ENCODE data around the gene LRRC1.

The LRRC1 gene

DNA sequence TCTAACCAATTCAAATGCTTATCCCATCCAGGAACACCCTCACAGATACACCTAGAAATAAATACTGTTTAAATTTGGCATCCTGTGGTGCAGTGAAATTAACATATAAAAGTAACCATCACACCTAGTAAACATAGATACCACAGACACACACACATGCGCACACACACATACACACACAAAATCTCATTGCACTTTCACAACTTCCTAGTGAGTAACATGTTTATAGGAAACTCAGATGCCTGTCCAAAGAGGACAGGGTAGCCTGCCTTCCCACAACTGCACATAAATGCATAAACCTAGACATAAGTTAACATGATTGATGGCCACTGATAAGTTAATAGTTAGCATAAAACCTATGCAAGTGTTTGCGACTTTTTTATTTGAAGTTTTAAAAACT lies 56.8 kb downstream of the LRRC1 start:
- no peak for DNase-seq

GRCh38 chr6:53852805-53853204 lies 58.0 kb downstream of the LRRC1 start:
- no peak for DNase-seq

GRCh38 chr6:53854843-53855567 lies 60.2 kb downstream of the LRRC1 start:
- no peak for DNase-seq

DNA sequence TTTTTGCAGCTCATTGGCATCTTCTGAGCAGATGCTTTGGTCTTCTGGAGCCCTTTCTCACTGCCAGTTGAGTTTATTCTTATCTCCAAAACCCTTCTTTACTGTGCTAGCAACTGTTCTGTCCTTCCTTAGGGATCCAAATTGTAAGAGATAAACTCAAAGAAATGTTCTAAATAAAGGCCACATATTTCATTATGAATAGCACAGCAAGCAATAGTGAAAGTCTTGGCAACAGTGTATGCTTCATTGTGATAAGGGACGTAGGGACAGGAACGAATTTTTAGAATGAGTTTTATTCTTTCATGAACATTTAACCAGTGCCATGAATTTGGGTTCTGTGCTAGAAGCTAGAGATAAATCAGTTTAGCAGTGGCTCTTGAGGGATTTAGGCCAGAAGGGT lies 61.1 kb downstream of the LRRC1 start:
- no peak for DNase-seq

- DNase-seq, result no peak
These were observed 62.7 kb downstream of the LRRC1 start for GRCh38 chr6:53857318-53858094.

DNA sequence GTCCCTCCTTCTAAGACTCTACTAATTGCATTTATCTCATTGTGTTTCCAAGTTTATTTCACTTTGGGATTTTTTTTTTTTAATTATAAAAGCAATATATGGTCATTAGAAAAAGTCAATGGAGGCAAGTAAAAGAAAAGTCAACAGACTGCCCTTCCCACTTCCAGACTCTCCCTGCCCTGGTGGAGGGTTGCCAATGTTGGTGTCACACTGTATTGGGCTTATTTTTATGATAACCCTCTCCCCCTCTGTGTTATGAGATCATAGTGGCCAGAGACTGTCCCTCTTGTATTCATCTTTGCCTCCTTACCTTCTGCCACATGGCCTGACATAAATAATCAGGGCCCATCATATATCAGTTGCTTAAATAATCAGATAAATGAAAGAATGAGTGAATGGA lies 63.4 kb downstream of the LRRC1 start:
- DNase-seq, result no peak

DNA sequence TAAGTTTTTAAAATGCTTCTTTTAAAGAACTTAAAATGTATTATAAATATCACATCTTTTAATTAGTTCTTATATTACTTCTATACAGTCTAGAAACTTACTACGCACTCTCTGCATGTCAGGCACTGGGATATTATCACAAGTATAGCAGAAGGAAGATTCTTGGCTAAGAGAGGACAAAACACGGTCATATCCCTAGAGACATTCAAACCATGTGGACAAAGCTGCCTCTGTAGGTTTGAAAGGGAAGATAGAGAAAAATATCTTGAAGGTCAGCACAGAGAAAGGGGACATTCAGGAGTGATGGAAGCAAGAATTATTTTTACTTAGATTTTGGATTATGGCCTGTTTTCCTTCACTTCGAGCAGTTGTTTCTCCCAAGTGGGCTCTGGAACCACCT lies 64.1 kb downstream of the LRRC1 start:
- no peak for DNase-seq

DNA sequence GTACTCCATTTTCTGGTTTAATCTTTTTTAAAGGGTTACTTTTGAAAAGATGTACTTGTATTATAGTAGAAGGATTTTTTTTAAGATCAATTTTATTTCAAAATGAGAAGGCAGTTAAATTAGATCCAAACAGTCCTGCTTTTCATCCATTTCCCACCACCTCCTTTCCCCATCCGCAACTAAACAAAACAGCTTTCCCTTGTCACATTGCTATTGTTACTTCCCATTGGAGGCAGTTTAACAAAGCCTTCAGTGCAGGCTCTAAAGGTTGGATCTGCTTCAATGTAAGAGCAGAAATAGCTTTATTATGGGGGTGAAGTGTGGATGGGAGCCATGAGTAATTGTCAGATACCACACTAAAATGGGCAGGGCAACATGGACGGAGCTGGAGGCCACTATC lies 65.7 kb downstream of the LRRC1 start:
- DNase-seq, result no peak

GRCh38 chr6:53861518-53861917 lies 66.7 kb downstream of the LRRC1 start:
- no peak for DNase-seq

DNA sequence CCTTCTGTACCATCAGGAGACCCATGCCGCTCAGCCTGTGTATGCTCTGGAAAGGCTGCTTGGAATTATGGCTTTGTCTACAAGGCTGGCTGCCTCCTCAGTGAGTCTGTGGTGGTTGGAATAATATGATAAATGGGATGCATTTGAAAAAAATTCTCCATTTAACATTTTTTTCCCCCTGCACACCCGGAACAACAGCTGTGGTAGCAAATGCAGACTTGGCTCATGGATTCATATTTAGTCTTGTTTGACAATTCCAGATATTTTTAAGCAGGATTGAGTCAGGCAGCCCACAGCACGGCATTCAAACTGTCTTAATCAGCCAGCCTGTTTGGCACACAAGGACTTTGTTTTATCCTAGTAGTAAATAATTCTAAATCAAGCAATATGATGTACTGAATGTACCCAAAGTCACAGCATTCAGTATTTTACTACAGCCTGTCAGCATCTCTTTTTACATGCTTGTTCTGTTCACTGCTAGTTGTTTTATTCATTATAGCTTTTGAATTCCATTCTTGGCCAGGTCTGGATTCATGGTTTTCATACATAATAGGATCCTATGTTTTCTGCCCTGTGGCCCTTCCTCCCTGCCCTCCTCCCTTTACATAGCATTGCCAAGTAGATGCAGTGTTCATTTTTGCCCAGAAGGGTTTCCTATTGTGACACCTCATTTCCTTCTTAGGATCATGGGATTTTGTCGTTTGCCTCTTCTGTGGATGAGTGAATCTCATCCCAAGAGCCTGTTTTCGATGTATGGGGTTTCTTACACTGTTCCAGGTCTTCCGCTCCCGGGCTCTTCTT lies 68.1 kb downstream of the LRRC1 start:
- DNase-seq, result no peak

DNA sequence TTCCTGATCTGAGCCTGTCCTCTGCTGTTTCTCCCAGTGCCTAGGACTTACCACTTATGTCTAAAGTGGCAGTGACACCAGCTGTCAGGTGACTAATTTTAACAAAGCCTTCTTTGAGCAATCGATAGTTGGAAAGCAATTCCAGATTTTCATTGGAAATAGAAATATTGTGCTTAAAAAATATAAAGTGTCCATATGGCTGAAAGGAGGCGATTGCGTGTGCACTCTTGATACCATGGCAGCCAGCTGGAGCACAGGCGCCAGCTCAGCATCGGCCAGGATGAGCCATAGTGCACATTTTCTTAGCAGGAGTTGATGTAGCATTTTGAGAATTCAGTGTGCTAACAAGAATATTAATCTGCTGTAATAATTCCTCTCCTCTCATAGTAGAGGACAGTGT lies 70.0 kb downstream of the LRRC1 start:
- DNase-seq, result no peak

GRCh38 chr6:53866226-53866625 lies 71.4 kb downstream of the LRRC1 start:
- DNase-seq, result no peak

DNA sequence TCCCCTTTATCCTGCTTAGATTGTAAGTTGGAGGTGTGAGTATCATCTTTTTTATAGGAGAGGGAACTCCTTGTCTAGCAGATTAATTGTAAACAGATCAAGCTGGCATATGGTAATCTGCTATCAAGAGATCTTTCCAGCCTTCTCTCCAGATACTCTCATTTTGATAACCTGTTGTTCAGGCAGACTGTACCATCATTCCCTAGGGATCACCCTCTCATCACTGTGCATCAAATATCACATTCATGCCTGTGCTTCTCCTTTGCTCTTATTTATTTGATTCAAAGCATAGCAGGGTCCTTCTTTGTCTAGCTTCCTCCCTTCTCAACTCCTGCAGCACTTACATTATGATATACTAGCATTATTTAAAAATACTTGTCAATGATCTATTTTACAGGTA lies 73.8 kb downstream of the LRRC1 start:
- DNase-seq, result no peak

- DNase-seq, result no peak
These were observed 75.2 kb downstream of the LRRC1 start for GRCh38 chr6:53869964-53870363.

DNA sequence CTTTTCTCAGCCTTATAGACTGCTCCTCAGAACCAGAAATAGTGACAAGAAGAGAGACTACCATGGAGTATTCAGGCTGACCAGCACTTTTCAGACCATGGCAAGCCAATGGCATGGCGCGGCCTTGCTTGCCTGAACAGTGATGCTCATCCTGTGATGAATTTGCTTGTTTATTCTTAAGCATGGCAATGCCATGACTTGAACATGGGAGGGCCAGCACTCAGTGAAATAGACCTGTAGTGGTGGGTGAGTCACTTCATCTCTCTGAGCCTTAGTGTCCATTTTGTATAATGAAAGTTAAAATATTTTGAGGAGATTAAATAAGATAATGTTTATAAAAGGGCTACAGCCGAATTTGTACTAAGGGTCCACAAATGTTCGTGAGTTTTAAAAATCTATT lies 79.1 kb downstream of the LRRC1 start:
- no peak for DNase-seq

DNA sequence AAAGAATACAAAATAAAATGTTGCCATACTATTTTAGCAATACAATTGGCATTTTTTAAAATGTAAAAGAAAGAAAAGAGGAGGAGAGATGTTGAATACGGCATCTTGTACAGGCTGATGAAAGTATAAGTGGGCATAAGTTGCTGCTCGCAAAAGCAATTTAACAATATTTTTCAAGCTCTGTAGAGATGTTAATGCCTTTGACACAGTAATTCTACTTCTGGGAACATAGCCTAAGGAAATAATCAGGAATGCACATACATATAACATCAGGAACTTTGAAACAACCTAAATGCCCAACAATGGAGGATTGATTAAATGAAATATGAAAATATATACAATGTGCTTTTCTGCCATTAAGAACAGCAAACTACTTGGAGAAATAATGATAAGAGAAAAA lies 80.2 kb downstream of the LRRC1 start:
- no peak for DNase-seq

DNA sequence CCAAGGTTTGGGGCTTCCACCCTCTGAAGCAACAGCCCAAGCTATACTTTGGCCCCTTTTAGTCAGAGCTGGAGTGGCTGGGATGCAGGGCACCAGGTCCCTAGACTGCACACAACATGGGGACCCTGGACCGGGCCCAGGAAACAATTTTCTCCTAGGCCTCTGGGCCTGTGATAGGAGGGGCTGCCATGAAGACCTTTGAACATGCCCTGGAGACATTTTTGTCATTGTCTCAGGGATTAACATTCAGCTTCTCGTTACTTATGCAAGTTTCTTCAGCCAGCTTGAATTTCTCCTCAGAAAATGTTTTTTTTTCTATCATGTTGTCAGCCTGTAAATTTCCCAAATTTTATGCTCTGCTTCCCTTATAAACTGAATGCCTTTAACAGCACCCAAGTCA lies 82.3 kb downstream of the LRRC1 start:
- no peak for DNase-seq

- DNase-seq, result no peak
These were observed 84.0 kb downstream of the LRRC1 start for GRCh38 chr6:53878808-53879207.

DNA sequence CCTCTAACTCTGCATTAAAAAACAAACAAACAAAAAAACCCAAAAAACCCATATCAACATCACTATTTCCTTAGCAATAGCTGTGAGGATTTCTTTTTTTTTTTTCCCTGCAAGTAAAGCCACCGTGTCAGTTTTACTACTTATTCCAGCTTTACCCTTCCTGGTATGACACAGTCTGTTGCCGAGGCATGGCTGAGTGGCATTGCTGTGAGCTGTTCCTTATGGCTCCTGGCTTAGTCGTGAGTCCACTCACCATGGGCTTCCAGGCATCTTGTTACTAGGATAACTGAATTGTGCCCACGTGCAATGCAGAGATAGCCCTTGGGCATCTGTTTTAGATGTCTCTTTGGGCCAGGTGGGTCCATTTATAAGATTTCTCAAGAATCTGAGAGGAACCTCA lies 84.8 kb downstream of the LRRC1 start:
- DNase-seq, result no peak

DNA sequence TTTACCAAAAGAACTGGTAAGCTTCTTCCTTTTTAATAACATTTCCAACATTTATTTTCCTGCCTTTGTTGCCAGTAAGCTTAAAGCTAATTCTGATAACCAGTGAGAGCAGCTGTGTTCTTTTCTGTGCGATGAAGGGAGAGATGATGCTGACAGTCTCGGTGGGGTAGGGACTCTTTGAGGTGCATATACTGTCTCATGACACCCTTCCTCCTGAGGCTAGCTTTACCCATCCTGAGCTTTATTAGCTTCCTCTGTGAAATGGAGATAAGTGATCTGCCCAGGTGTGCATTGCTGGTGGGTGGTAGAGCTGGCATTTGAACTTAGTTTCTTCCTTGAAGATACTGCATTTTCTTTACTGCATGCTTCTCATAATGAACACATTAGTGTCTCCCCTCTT lies 92.5 kb downstream of the LRRC1 start:
- no peak for DNase-seq

- no peak for DNase-seq
These were observed 94.1 kb downstream of the LRRC1 start for GRCh38 chr6:53888931-53889330.

GRCh38 chr6:53889365-53889764 lies 94.6 kb downstream of the LRRC1 start:
- no peak for DNase-seq

GRCh38 chr6:53892707-53893106 lies 97.9 kb downstream of the LRRC1 start:
- no peak for DNase-seq

- DNase-seq, result no peak
These were observed 99.3 kb downstream of the LRRC1 start for GRCh38 chr6:53894091-53894490.
